WTC11 (cell line): ENCODE measurements around the gene RNF214.

Source experiments
- ZNF138 ChIP-seq: sonication (generic); formaldehyde crosslinking; conservative IDR thresholded peaks from 2 replicates; pipeline ENCODE4 v1.8.1; 2022; ENCODE audit warnings: mild to moderate bottlenecking, moderate library complexity, missing genetic modification reagents
- TF ChIP-seq, protein P1 (sequence below): sonication (generic); formaldehyde crosslinking; IDR thresholded peaks from 2 replicates; pipeline ENCODE4 v1.8.1; 2023; ENCODE audit warnings: mild to moderate bottlenecking, missing genetic modification reagents, moderate library complexity
- TF ChIP-seq, protein P2 (sequence below): fragments of 200-600 bp; IDR thresholded peaks from 2 replicates; pipeline ENCODE4 v1.8.0; 2022; ENCODE audit warnings: antibody characterized with exemption

DNA sequence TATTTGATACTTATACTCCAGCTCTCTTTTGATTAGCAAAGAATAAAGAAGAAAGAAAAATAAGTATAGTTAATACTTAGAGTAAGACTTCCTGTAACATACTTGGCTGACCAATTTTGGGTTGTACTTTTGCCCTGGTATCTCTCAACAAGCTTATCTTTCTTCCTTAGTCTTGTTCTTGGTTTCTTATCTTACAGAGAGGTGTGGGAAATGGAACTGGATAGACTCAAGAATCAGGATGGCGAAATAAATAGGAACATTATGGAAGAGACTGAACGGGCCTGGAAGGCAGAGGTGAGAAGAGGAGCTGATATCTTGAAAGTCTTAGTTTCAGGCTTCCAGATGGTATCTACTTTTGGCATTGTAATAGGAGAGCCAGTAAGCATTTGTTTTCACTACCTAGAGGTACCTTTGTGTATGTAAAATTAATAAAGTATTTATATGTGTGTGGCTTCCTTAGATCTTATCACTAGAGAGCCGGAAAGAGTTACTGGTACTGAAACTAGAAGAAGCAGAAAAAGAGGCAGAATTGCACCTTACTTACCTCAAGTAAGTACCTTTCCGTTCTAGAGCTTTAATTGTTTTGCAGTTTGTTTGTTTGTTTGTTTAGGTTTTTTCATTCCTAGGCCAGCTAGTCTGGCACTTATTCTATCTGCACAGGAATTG lies 47.4 kb downstream of the RNF214 start:
- TF ChIP-seq, protein P1, sequence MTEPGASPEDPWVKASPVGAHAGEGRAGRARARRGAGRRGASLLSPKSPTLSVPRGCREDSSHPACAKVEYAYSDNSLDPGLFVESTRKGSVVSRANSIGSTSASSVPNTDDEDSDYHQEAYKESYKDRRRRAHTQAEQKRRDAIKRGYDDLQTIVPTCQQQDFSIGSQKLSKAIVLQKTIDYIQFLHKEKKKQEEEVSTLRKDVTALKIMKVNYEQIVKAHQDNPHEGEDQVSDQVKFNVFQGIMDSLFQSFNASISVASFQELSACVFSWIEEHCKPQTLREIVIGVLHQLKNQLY (CRISPR knock-in tag) = no peak
- TF ChIP-seq ZNF138 (CRISPR knock-in tag) = no peak
- TF ChIP-seq, protein P2, sequence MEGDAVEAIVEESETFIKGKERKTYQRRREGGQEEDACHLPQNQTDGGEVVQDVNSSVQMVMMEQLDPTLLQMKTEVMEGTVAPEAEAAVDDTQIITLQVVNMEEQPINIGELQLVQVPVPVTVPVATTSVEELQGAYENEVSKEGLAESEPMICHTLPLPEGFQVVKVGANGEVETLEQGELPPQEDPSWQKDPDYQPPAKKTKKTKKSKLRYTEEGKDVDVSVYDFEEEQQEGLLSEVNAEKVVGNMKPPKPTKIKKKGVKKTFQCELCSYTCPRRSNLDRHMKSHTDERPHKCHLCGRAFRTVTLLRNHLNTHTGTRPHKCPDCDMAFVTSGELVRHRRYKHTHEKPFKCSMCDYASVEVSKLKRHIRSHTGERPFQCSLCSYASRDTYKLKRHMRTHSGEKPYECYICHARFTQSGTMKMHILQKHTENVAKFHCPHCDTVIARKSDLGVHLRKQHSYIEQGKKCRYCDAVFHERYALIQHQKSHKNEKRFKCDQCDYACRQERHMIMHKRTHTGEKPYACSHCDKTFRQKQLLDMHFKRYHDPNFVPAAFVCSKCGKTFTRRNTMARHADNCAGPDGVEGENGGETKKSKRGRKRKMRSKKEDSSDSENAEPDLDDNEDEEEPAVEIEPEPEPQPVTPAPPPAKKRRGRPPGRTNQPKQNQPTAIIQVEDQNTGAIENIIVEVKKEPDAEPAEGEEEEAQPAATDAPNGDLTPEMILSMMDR = no peak
